GM19025 (cell line): Measurements from ENCODE around the gene DNAJB1.
A peak's percentile ranks its signal among the peaks of the same experiment; 100 is the strongest.
"Not testable (repeated sequence)": the region's sequence is repeated elsewhere in the genome, so short reads cannot be mapped to it uniquely, and the experiment has no call there.

Experiments used
- ATAC-seq: cut with Tn5 transposase; IDR thresholded peaks from one replicate; pipeline ENCODE4 v1.9.1; 2021; ENCODE audit warnings: mild to moderate bottlenecking, low read depth, moderate library complexity; ENCODE audit not compliant: unreplicated experiment

Gene DNAJB1

GRCh38 chr19:14553939-14554243, 35.7 kb upstream of the DNAJB1 start:
- no peak for ATAC-seq

GRCh38 chr19:14553042-14553938, 35.1 kb upstream of the DNAJB1 start:
- ATAC-seq = no peak

GRCh38 chr19:14552006-14552360, 33.8 kb upstream of the DNAJB1 start:
- not testable (repeated sequence) for ATAC-seq

GRCh38 chr19:14551134-14552005, 33.2 kb upstream of the DNAJB1 start:
- not testable (repeated sequence) for ATAC-seq

- ATAC-seq = no peak
Observed at GRCh38 chr19:14550201-14550754, 32.1 kb upstream of the DNAJB1 start.

- no peak for ATAC-seq
Observed at GRCh38 chr19:14545716-14546082, 27.5 kb upstream of the DNAJB1 start.

GRCh38 chr19:14544977-14545715, 26.9 kb upstream of the DNAJB1 start:
- ATAC-seq = no peak

GRCh38 chr19:14544047-14544446, 25.9 kb upstream of the DNAJB1 start:
- ATAC-seq = no peak

GRCh38 chr19:14542711-14543328, 24.6 kb upstream of the DNAJB1 start:
- no peak for ATAC-seq

- not testable (repeated sequence) for ATAC-seq
Observed at GRCh38 chr19:14541979-14542378, 23.8 kb upstream of the DNAJB1 start.

- ATAC-seq = no peak
Observed at GRCh38 chr19:14540741-14541525, 22.7 kb upstream of the DNAJB1 start.

GRCh38 chr19:14536926-14537692, 18.9 kb upstream of the DNAJB1 start:
- no peak for ATAC-seq

- ATAC-seq = no peak
Observed at GRCh38 chr19:14533450-14533849, 15.3 kb upstream of the DNAJB1 start.

- no peak for ATAC-seq
Observed at GRCh38 chr19:14530506-14530905, 12.3 kb upstream of the DNAJB1 start.

- ATAC-seq = no peak
Observed at GRCh38 chr19:14530005-14530348, 11.8 kb upstream of the DNAJB1 start.

GRCh38 chr19:14529254-14530004, 11.2 kb upstream of the DNAJB1 start, which contains the start of gene TECR:
TECR (plus strand) TSS chr19:14529594; CDS start chr19:14529697, 103 bp downstream.
- ATAC-seq = peak; percentile 97

GRCh38 chr19:14528419-14529253, 10.4 kb upstream of the DNAJB1 start:
- no peak for ATAC-seq
